Naive B cell (primary cell): Measurements from ENCODE around the gene DERA. TPM values are rescaled to one million over a fixed set of nuclear protein-coding genes. Genes with fewer than 3 reads are reported as not detected.

Experiments
- ATAC-seq, 2 donors: fragments of 150-1000 bp; cut with Tn5 transposase; 2 replicates each; pipeline ENCODE4 v1.10.0; 2021; ENCODE audit warnings: low read depth in 2 of 2, mild to moderate bottlenecking in 2 of 2, moderate library complexity in 2 of 2
- DNase-seq: peaks from one replicate; pipeline ENCODE4 v3.0.0; 2022
- H3K27ac Mint-ChIP-seq, 6 donors: one replicate each; pipeline ENCODE4 v1.8.0; 2020 to 2022; ENCODE audit warnings: mild to moderate bottlenecking in 6 of 6, mixed read lengths in 6 of 6, moderate library complexity in 5 of 6, inconsistent platforms in 2 of 6
- H3K27me3 Mint-ChIP-seq, 3 donors: one replicate each; pipeline ENCODE4 v1.8.0; 2021 to 2022; ENCODE audit warnings: mixed read lengths in 3 of 3, mild to moderate bottlenecking in 1 of 3
- H3K36me3 Mint-ChIP-seq, 2 donors: one replicate each; pipeline ENCODE4 v1.8.0; 2020 to 2022; ENCODE audit warnings: mixed read lengths in 2 of 2, inconsistent platforms in 1 of 2, mild to moderate bottlenecking in 1 of 2
- H3K4me1 Mint-ChIP-seq, 3 donors: one replicate each; pipeline ENCODE4 v1.8.0; 2020 to 2022; ENCODE audit warnings: mixed read lengths in 3 of 3, inconsistent platforms in 1 of 3, mild to moderate bottlenecking in 1 of 3, moderate library complexity in 1 of 3
- H3K4me3 Mint-ChIP-seq, 8 donors: one replicate each; pipeline ENCODE4 v1.8.0; 2020 to 2022; ENCODE audit warnings: mild to moderate bottlenecking in 8 of 8, mixed read lengths in 8 of 8, moderate library complexity in 8 of 8, inconsistent platforms in 2 of 8
- H3K9me3 Mint-ChIP-seq, 7 donors: one replicate each; pipeline ENCODE4 v1.8.0; 2020 to 2022; ENCODE audit warnings: mixed read lengths in 7 of 7, mild to moderate bottlenecking in 5 of 7, inconsistent platforms in 2 of 7, moderate library complexity in 1 of 7
- polyA plus RNA-seq, 6 donors: library from polyadenylated mRNA; unstranded; fragments of 300-500 nt; fragmentation: Illumina TruSeq; gene quantifications; one replicate each; pipeline ENCODE4 v1.2.3, GENCODE V29; 2021; ENCODE audit warnings: low read depth in 6 of 6

DERA gene
- polyA plus RNA-seq, 6 donors from 2014 or later: 40.4 to 51.5 (median 46.9) TPM

GRCh38 chr12:15982921-15983320 lies 71.8 kb downstream of the DERA start:
- H3K9me3 Mint-ChIP-seq: peaks cover 0 to 6% (median 5%) of the 10 kb centered on the region in 7 donors
- peaks cover 22 to 40% of the 10 kb centered on the region in 2 donors for H3K36me3 Mint-ChIP-seq
- DNase-seq (no peak), ATAC-seq (no peak)
- no peak overlapping the region for H3K4me3 Mint-ChIP-seq
- H3K4me1 Mint-ChIP-seq: peaks cover 12 to 23% (median 19%) of the 10 kb centered on the region in 3 donors
- no peaks in the 10 kb centered on the region for H3K27me3 Mint-ChIP-seq
- H3K27ac Mint-ChIP-seq: peak overlapping the region in 3 of 6 donors; percentile 15 to 80 (median 43)

- peak overlapping the region in 5 of 6 donors; percentile 1 to 39 (median 30) for H3K27ac Mint-ChIP-seq
- no peaks in the 10 kb centered on the region for H3K27me3 Mint-ChIP-seq
- H3K4me3 Mint-ChIP-seq: no peak overlapping the region
- H3K36me3 Mint-ChIP-seq: peaks cover 22 to 42% of the 10 kb centered on the region in 2 donors
- H3K4me1 Mint-ChIP-seq: peaks cover 12 to 23% (median 19%) of the 10 kb centered on the region in 3 donors
- peaks cover 0 to 6% (median 5%) of the 10 kb centered on the region in 7 donors for H3K9me3 Mint-ChIP-seq
- DNase-seq: no peak
- no peak for ATAC-seq
Measured at GRCh38 chr12:15984097-15984800, 73.1 kb downstream of the DERA start.

GRCh38 chr12:15984963-15985362 lies 73.8 kb downstream of the DERA start:
- no peaks in the 10 kb centered on the region for H3K27me3 Mint-ChIP-seq
- no peak overlapping the region for H3K4me3 Mint-ChIP-seq
- H3K9me3 Mint-ChIP-seq: peaks cover 0 to 6% (median 5%) of the 10 kb centered on the region in 7 donors
- H3K4me1 Mint-ChIP-seq: peaks cover 12 to 23% (median 19%) of the 10 kb centered on the region in 3 donors
- H3K36me3 Mint-ChIP-seq: peaks cover 22 to 46% of the 10 kb centered on the region in 2 donors
- peak overlapping the region in 5 of 6 donors; percentile 17 to 94 (median 48) for H3K27ac Mint-ChIP-seq
- DNase-seq: no peak
- ATAC-seq: no peak

- H3K27ac Mint-ChIP-seq: no peak overlapping the region
- H3K4me3 Mint-ChIP-seq: no peak overlapping the region
- no peak for DNase-seq
- peaks cover 0 to 6% (median 5%) of the 10 kb centered on the region in 7 donors for H3K9me3 Mint-ChIP-seq
- H3K27me3 Mint-ChIP-seq: no peaks in the 10 kb centered on the region
- no peak for ATAC-seq
- peaks cover 29 to 64% of the 10 kb centered on the region in 2 donors for H3K36me3 Mint-ChIP-seq
- peaks cover 12 to 23% (median 19%) of the 10 kb centered on the region in 3 donors for H3K4me1 Mint-ChIP-seq
Measured at GRCh38 chr12:15987696-15988095, 76.6 kb downstream of the DERA start.

- H3K9me3 Mint-ChIP-seq: peaks cover 0 to 6% (median 5%) of the 10 kb centered on the region in 7 donors
- H3K27ac Mint-ChIP-seq: peak overlapping the region in 2 of 6 donors; percentile 12 to 24
- peaks cover 27 to 53% of the 10 kb centered on the region in 2 donors for H3K36me3 Mint-ChIP-seq
- ATAC-seq (no peak), DNase-seq (no peak)
- no peak overlapping the region for H3K4me3 Mint-ChIP-seq
- H3K4me1 Mint-ChIP-seq: peaks cover 12 to 23% (median 19%) of the 10 kb centered on the region in 3 donors
- no peaks in the 10 kb centered on the region for H3K27me3 Mint-ChIP-seq
Measured at GRCh38 chr12:15988983-15989755, 78.0 kb downstream of the DERA start.

GRCh38 chr12:15995801-15996200 lies 84.7 kb downstream of the DERA start:
- no peak overlapping the region for H3K4me3 Mint-ChIP-seq
- H3K4me1 Mint-ChIP-seq: no peaks in the 10 kb centered on the region
- no peak for DNase-seq
- H3K27ac Mint-ChIP-seq: peak overlapping the region in 1 of 6 donors; percentile 56
- H3K27me3 Mint-ChIP-seq: no peaks in the 10 kb centered on the region
- no peak for ATAC-seq
- no peaks in the 10 kb centered on the region for H3K9me3 Mint-ChIP-seq
- H3K36me3 Mint-ChIP-seq: peaks cover 32 to 33% of the 10 kb centered on the region in 2 donors

GRCh38 chr12:15996254-15996653 lies 85.1 kb downstream of the DERA start:
- Mint-ChIP-seq H3K4me3 (no peak overlapping the region), H3K4me1 (no peaks in the 10 kb centered on the region), H3K9me3 (no peaks in the 10 kb centered on the region), H3K36me3 (peaks cover 28 to 33% of the 10 kb centered on the region in 2 donors), H3K27me3 (no peaks in the 10 kb centered on the region), H3K27ac (no peak overlapping the region)
- ATAC-seq (no peak), DNase-seq (no peak)

GRCh38 chr12:15996948-15997347 lies 85.8 kb downstream of the DERA start:
- no peak for ATAC-seq
- H3K36me3 Mint-ChIP-seq: peaks cover 25 to 33% of the 10 kb centered on the region in 2 donors
- no peaks in the 10 kb centered on the region for H3K4me1 Mint-ChIP-seq

GRCh38 chr12:15997910-15998309 lies 86.8 kb downstream of the DERA start:
- no peaks in the 10 kb centered on the region for H3K4me1 Mint-ChIP-seq
- no peaks in the 10 kb centered on the region for H3K27me3 Mint-ChIP-seq
- DNase-seq (no peak), ATAC-seq (no peak)
- peaks cover 16 to 23% of the 10 kb centered on the region in 2 donors for H3K36me3 Mint-ChIP-seq
- H3K27ac Mint-ChIP-seq: no peak overlapping the region
- no peak overlapping the region for H3K4me3 Mint-ChIP-seq
- H3K9me3 Mint-ChIP-seq: no peaks in the 10 kb centered on the region

More at GRCh38 chr12:15996948-15997347, 85.8 kb downstream of the DERA start:
- Mint-ChIP-seq H3K9me3 (no peaks in the 10 kb centered on the region), H3K27ac (no peak overlapping the region), H3K4me3 (no peak overlapping the region), H3K27me3 (no peaks in the 10 kb centered on the region)
- no peak for DNase-seq

- H3K36me3 Mint-ChIP-seq: peaks cover 22 to 30% of the 10 kb centered on the region in 2 donors
- ATAC-seq: no peak
- no peak overlapping the region for H3K4me3 Mint-ChIP-seq
- no peaks in the 10 kb centered on the region for H3K9me3 Mint-ChIP-seq
- H3K4me1 Mint-ChIP-seq: peaks cover 0 to 6% (median 4%) of the 10 kb centered on the region in 3 donors
- H3K27ac Mint-ChIP-seq: peak overlapping the region in 3 of 6 donors; percentile 3 to 69 (median 34)
- no peaks in the 10 kb centered on the region for H3K27me3 Mint-ChIP-seq
- DNase-seq: no peak
Measured at GRCh38 chr12:16002880-16003279, 91.7 kb downstream of the DERA start.

- Mint-ChIP-seq H3K27me3 (no peaks in the 10 kb centered on the region), H3K9me3 (no peaks in the 10 kb centered on the region), H3K4me3 (no peak overlapping the region), H3K27ac (peak overlapping the region in 2 of 6 donors; percentile 34 to 49), H3K4me1 (peaks cover 0 to 6% (median 4%) of the 10 kb centered on the region in 3 donors), H3K36me3 (peaks cover 22 to 35% of the 10 kb centered on the region in 2 donors)
- no peak for ATAC-seq
- no peak for DNase-seq
Measured at GRCh38 chr12:16003460-16003859, 92.3 kb downstream of the DERA start.

- Mint-ChIP-seq H3K4me3 (no peak overlapping the region), H3K4me1 (peaks cover 0 to 6% (median 4%) of the 10 kb centered on the region in 3 donors), H3K27ac (peak overlapping the region in 1 of 6 donors; percentile 39), H3K36me3 (peaks cover 18 to 52% of the 10 kb centered on the region in 2 donors), H3K27me3 (no peaks in the 10 kb centered on the region), H3K9me3 (peaks cover 0 to 9% (median 0%) of the 10 kb centered on the region in 7 donors)
- DNase-seq (no peak), ATAC-seq (no peak)
Measured at GRCh38 chr12:16006752-16007151, 95.6 kb downstream of the DERA start.

- Mint-ChIP-seq H3K9me3 (peaks cover 2 to 25% (median 10%) of the 10 kb centered on the region in 7 donors), H3K4me1 (peaks cover 0 to 6% (median 4%) of the 10 kb centered on the region in 3 donors), H3K4me3 (no peak overlapping the region), H3K27ac (peak overlapping the region in 1 of 6 donors; percentile 5), H3K27me3 (no peaks in the 10 kb centered on the region), H3K36me3 (peaks cover 33 to 64% of the 10 kb centered on the region in 2 donors)
- DNase-seq (no peak), ATAC-seq (no peak)
Measured at GRCh38 chr12:16008421-16008824, 97.3 kb downstream of the DERA start.
